Measurements from ENCODE around the gene LIN37. TPM values are rescaled to one million over a fixed set of nuclear protein-coding genes. Genes with fewer than 3 reads are reported as not detected.

LIN37 gene
- total and polyA plus RNA-seq, 4 donors = 2.6 to 7.0 (median 6.1) TPM

GRCh38 chr19:35736913-35737886, 11.2 kb upstream of the LIN37 start:
- Histone ChIP-seq H3K9ac (ENCODE audit: low read depth in 1 of 2, low read length in 2 of 2) (no peak overlapping the region), H3K4me1 (ENCODE audit: control insufficient read depth in 4 of 4, insufficient read depth in 4 of 4, low read length in 3 of 4) (peaks cover 5 to 34% (median 11%) of the 10 kb centered on the region in 4 donors), H3K4me3 (ENCODE audit: low read depth in 1 of 3, low read length in 3 of 3) (no peak overlapping the region), H3K36me3 (ENCODE audit: control insufficient read depth in 4 of 4, insufficient read depth in 3 of 4, low read depth in 1 of 4, low read length in 3 of 4) (peaks cover 12 to 58% (median 20%) of the 10 kb centered on the region in 4 donors), H3K27ac (ENCODE audit: low read depth in 1 of 2, low read length in 2 of 2) (no peak overlapping the region), H3K9me3 (ENCODE audit: control insufficient read depth in 4 of 4, low read length in 3 of 4) (no peaks in the 10 kb centered on the region), H3K27me3 (ENCODE audit: control insufficient read depth in 4 of 4, insufficient read depth in 4 of 4, low read length in 3 of 4) (no peaks in the 10 kb centered on the region)
- WGBS = 92% methylated on average over 22 of the region's 22 CpGs
- DNase-seq (ENCODE audit: low spot score) = no peak
- TF ChIP-seq FOXA2 (IDR thresholded peaks at IDR 0.05) = no peak
- TF ChIP-seq FOXA1 (IDR thresholded peaks at IDR 0.05) = no peak
- TF ChIP-seq, protein P1, sequence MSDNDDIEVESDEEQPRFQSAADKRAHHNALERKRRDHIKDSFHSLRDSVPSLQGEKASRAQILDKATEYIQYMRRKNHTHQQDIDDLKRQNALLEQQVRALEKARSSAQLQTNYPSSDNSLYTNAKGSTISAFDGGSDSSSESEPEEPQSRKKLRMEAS (IDR thresholded peaks at IDR 0.05) = no peak
- TF ChIP-seq JUND (IDR thresholded peaks at IDR 0.05) = no peak
- TF ChIP-seq EGR1 (IDR thresholded peaks at IDR 0.05; ENCODE audit: low read depth in 2 of 2) = no peak
- no peak for TF ChIP-seq HNF4G (IDR thresholded peaks at IDR 0.05)
- TF ChIP-seq NR2F2 (IDR thresholded peaks at IDR 0.05) = no peak
- TF ChIP-seq CTCF (IDR thresholded peaks at IDR 0.05; ENCODE audit: low read depth, low read length, missing input control) = no peak
- TF ChIP-seq TAF1 (conservative IDR thresholded peaks at IDR 0.05) = no peak
- TF ChIP-seq RAD21 (IDR thresholded peaks at IDR 0.05) = no peak
- TF ChIP-seq, protein P2, sequence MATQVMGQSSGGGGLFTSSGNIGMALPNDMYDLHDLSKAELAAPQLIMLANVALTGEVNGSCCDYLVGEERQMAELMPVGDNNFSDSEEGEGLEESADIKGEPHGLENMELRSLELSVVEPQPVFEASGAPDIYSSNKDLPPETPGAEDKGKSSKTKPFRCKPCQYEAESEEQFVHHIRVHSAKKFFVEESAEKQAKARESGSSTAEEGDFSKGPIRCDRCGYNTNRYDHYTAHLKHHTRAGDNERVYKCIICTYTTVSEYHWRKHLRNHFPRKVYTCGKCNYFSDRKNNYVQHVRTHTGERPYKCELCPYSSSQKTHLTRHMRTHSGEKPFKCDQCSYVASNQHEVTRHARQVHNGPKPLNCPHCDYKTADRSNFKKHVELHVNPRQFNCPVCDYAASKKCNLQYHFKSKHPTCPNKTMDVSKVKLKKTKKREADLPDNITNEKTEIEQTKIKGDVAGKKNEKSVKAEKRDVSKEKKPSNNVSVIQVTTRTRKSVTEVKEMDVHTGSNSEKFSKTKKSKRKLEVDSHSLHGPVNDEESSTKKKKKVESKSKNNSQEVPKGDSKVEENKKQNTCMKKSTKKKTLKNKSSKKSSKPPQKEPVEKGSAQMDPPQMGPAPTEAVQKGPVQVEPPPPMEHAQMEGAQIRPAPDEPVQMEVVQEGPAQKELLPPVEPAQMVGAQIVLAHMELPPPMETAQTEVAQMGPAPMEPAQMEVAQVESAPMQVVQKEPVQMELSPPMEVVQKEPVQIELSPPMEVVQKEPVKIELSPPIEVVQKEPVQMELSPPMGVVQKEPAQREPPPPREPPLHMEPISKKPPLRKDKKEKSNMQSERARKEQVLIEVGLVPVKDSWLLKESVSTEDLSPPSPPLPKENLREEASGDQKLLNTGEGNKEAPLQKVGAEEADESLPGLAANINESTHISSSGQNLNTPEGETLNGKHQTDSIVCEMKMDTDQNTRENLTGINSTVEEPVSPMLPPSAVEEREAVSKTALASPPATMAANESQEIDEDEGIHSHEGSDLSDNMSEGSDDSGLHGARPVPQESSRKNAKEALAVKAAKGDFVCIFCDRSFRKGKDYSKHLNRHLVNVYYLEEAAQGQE (IDR thresholded peaks at IDR 0.05) = no peak
- no peak for TF ChIP-seq GABPA (IDR thresholded peaks at IDR 0.05 in 1 of 2, conservative IDR thresholded peaks at IDR 0.05 in 1 of 2)

GRCh38 chr19:35738021-35738886, 10.1 kb upstream of the LIN37 start:
- Histone ChIP-seq H3K27me3 (ENCODE audit: control insufficient read depth in 4 of 4, insufficient read depth in 4 of 4, low read length in 3 of 4) (no peaks in the 10 kb centered on the region), H3K27ac (ENCODE audit: low read depth in 1 of 2, low read length in 2 of 2) (no peak overlapping the region), H3K9ac (ENCODE audit: low read depth in 1 of 2, low read length in 2 of 2) (no peak overlapping the region), H3K4me1 (ENCODE audit: control insufficient read depth in 4 of 4, insufficient read depth in 4 of 4, low read length in 3 of 4) (peaks cover 5 to 35% (median 11%) of the 10 kb centered on the region in 4 donors), H3K36me3 (ENCODE audit: control insufficient read depth in 4 of 4, insufficient read depth in 3 of 4, low read depth in 1 of 4, low read length in 3 of 4) (peaks cover 11 to 53% (median 20%) of the 10 kb centered on the region in 4 donors), H3K9me3 (ENCODE audit: control insufficient read depth in 4 of 4, low read length in 3 of 4) (no peaks in the 10 kb centered on the region), H3K4me3 (ENCODE audit: low read depth in 1 of 3, low read length in 3 of 3) (no peak overlapping the region)
- no peak for TF ChIP-seq HNF4A (conservative IDR thresholded peaks at IDR 0.05)
- no peak for TF ChIP-seq FOXA1 (IDR thresholded peaks at IDR 0.05)
- no peak for TF ChIP-seq CTCF (IDR thresholded peaks at IDR 0.05; ENCODE audit: low read depth, low read length, missing input control)
- TF ChIP-seq EGR1 (IDR thresholded peaks at IDR 0.05; ENCODE audit: low read depth in 2 of 2) = no peak
- TF ChIP-seq RAD21 (IDR thresholded peaks at IDR 0.05) = no peak
- no peak for TF ChIP-seq JUND (IDR thresholded peaks at IDR 0.05)
- no peak for TF ChIP-seq GABPA (IDR thresholded peaks at IDR 0.05 in 1 of 2, conservative IDR thresholded peaks at IDR 0.05 in 1 of 2)
- TF ChIP-seq SP1 (IDR thresholded peaks at IDR 0.05) = no peak
- DNase-seq (ENCODE audit: low spot score) = no peak
- WGBS = 95% methylated on average over 37 of the region's 37 CpGs

Data from liver (tissue), 9 donors.